Liver (tissue), 9 donors: ENCODE results near the gene ESPN. TPM values are rescaled to one million over a fixed set of nuclear protein-coding genes. Genes with fewer than 3 reads are reported as not detected.
A peak's percentile ranks its signal among the peaks of the same experiment; 100 is the strongest.

ENCODE experiments used
- DNase-seq: peaks from one replicate; pipeline ENCODE4 v3.0.0-alpha.2; 2017; ENCODE audit warnings: low spot score
- H3K27ac ChIP-seq, 2 donors: one replicate each; pipeline ENCODE4 v1.7.0; 2013; ENCODE audit warnings: inconsistent platforms in 2 of 2, low read length in 2 of 2, control low read depth in 1 of 2, low read depth in 1 of 2, mild to moderate bottlenecking in 1 of 2
- H3K27me3 ChIP-seq, 4 donors: one replicate each; pipeline versions ENCODE4 v1.6.1 to v1.7.0; 2013; ENCODE audit warnings: low read length in 3 of 4, inconsistent platforms in 1 of 4, mild to moderate bottlenecking in 1 of 4, moderate library complexity in 1 of 4; ENCODE audit not compliant: control insufficient read depth in 4 of 4, insufficient read depth in 4 of 4
- H3K36me3 ChIP-seq, 4 donors: one replicate each; pipeline versions ENCODE4 v1.6.1 to v1.7.0; 2013; ENCODE audit warnings: low read length in 3 of 4, mild to moderate bottlenecking in 3 of 4, low read depth in 1 of 4, moderate library complexity in 1 of 4; ENCODE audit not compliant: control insufficient read depth in 4 of 4, insufficient read depth in 3 of 4
- H3K4me1 ChIP-seq, 4 donors: one replicate each; pipeline versions ENCODE4 v1.6.1 to v1.7.0; 2013; ENCODE audit warnings: low read length in 3 of 4, mild to moderate bottlenecking in 3 of 4, moderate library complexity in 1 of 4; ENCODE audit not compliant: control insufficient read depth in 4 of 4, insufficient read depth in 4 of 4
- H3K4me3 ChIP-seq, 3 donors: one replicate each; pipeline versions ENCODE4 v1.6.1 to v1.7.0; 2013; ENCODE audit warnings: low read length in 3 of 3, control low read depth in 1 of 3, low read depth in 1 of 3, mild to moderate bottlenecking in 1 of 3
- H3K9ac ChIP-seq, 2 donors: one replicate each; pipeline ENCODE4 v1.7.0; 2013; ENCODE audit warnings: low read length in 2 of 2, mild to moderate bottlenecking in 2 of 2, moderate library complexity in 2 of 2, control low read depth in 1 of 2, low read depth in 1 of 2
- H3K9me3 ChIP-seq, 4 donors: one replicate each; pipeline versions ENCODE4 v1.6.1 to v1.7.0; 2013; ENCODE audit warnings: low read length in 3 of 4; ENCODE audit not compliant: control insufficient read depth in 4 of 4
- EGR1 ChIP-seq, 2 donors: IDR thresholded peaks; 2 replicates each; pipeline ENCODE4 v1.6.1; 2016 to 2018; ENCODE audit warnings: antibody characterized with exemption in 2 of 2, low read depth in 2 of 2
- FOXA2 ChIP-seq: IDR thresholded peaks from 2 replicates; pipeline ENCODE4 v1.6.1; 2016; ENCODE audit warnings: antibody characterized with exemption
- GABPA ChIP-seq, 2 donors: IDR thresholded peaks in 1 of 2; conservative IDR thresholded peaks in 1 of 2; 2 replicates each; pipeline ENCODE4 v1.6.1; 2016; ENCODE audit warnings: antibody characterized with exemption in 2 of 2, mild to moderate bottlenecking in 1 of 2, moderate library complexity in 1 of 2
- HNF4A ChIP-seq, 2 donors: conservative IDR thresholded peaks; 2 replicates each; pipeline ENCODE4 v1.6.1; 2016; ENCODE audit warnings: antibody characterized with exemption in 2 of 2, mild to moderate bottlenecking in 2 of 2
- HNF4G ChIP-seq: IDR thresholded peaks from 2 replicates; pipeline ENCODE4 v1.6.1; 2016; ENCODE audit warnings: antibody characterized with exemption
- JUND ChIP-seq, 2 donors: IDR thresholded peaks; 2 replicates each; pipeline ENCODE4 v1.6.1; 2016; ENCODE audit warnings: antibody characterized with exemption in 2 of 2
- NR2F2 ChIP-seq: IDR thresholded peaks from 2 replicates; pipeline ENCODE4 v1.6.1; 2016; ENCODE audit warnings: antibody characterized with exemption
- RAD21 ChIP-seq, 2 donors: IDR thresholded peaks; 2 replicates each; pipeline ENCODE4 v1.6.1; 2016; ENCODE audit warnings: antibody characterized with exemption in 2 of 2, mild to moderate bottlenecking in 2 of 2
- RXRA ChIP-seq, 2 donors: IDR thresholded peaks; 2 replicates each; pipeline ENCODE4 v1.6.1; 2017 to 2018; ENCODE audit warnings: antibody characterized with exemption in 2 of 2, mild to moderate bottlenecking in 1 of 2
- SP1 ChIP-seq: IDR thresholded peaks from 2 replicates; pipeline ENCODE4 v1.6.1; 2018; ENCODE audit warnings: antibody characterized with exemption, mild to moderate bottlenecking
- TAF1 ChIP-seq: conservative IDR thresholded peaks from 2 replicates; pipeline ENCODE4 v1.6.1; 2016; ENCODE audit warnings: antibody characterized with exemption, mild to moderate bottlenecking
- WGBS: extraction: QIAGEN DNeasy Blood & Tissue Kit; methylation state at CpG from one replicate; pipeline ENCODE4 v1.1.7; 2013; 5-methylcytosine and 5-hydroxymethylcytosine counted together
- polyA plus RNA-seq, 2 donors: library from polyadenylated mRNA; stranded (reverse) in 1 of 2; unstranded in 1 of 2; fragments of 200-250 nt in 1 of 2; fragments of >200 nt in 1 of 2; fragmentation: Nextera tagmentation in 1 of 2; extraction: Ambion mirVana in 1 of 2; gene quantifications; one replicate each; pipeline versions ENCODE4 v1.2.1 to v1.2.3, GENCODE V29; 2013 to 2015
- total RNA-seq, 2 donors: library from RNA; depleted of rRNA; stranded (reverse); fragments of >200 nt; gene quantifications; one replicate each; pipeline ENCODE4 v1.2.3, GENCODE V29; 2014
- TF ChIP-seq, protein P1 (sequence below): fragments of 150-350 bp; IDR thresholded peaks from 2 replicates; pipeline ENCODE4 v1.5.1; 2017; ENCODE audit warnings: improper control_type of control experiment, low read depth, low read length; ENCODE audit not compliant: missing input control
- TF ChIP-seq, protein P2 (sequence below): IDR thresholded peaks from 2 replicates; pipeline ENCODE4 v1.6.1; 2016; ENCODE audit warnings: antibody characterized with exemption, mild to moderate bottlenecking
- TF ChIP-seq, protein P3 (sequence below): IDR thresholded peaks from 2 replicates; pipeline ENCODE4 v1.6.1; 2016; ENCODE audit warnings: antibody characterized with exemption
- TF ChIP-seq, protein P4 (sequence below): IDR thresholded peaks from 2 replicates; pipeline ENCODE4 v1.6.1; 2016; ENCODE audit warnings: antibody characterized with exemption
- TF ChIP-seq, protein P5 (sequence below): IDR thresholded peaks from 2 replicates; pipeline ENCODE4 v1.6.1; 2016; ENCODE audit warnings: antibody characterized with exemption
- donor health status: healthy.
- donor health status: healthy.
- donor health status: healthy.
- donor health status: healthy.
- donor health status: healthy.

Gene ESPN
- total and polyA plus RNA-seq, 4 donors, result 61.5 to 103 (median 68.2) TPM

DNA sequence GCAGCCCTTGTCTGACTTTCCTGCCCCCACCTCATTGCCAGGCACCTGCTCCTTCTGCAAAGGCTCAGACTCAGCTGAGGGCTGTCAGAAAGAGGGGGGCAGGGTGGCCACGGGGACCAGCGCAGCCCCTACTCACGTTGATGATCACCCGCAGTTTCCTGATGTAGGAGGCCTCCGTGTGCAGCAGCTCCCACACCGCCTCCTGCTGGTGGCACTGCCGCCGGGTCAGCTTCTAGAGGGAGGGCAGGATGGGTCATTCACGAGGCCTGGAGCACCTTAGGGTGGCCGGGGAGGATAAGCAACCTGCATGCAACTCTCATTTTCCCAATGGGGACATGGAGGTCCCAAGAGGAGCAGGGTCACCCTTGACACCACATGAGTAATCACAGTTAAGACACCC lies 47.8 kb downstream of the ESPN start:
- Histone ChIP-seq H3K27me3 (no peaks in the 10 kb centered on the region), H3K27ac (peak overlapping the region; percentile 60 to 62), H3K4me3 (no peak overlapping the region), H3K9ac (peak overlapping the region in 1 of 2 donors; percentile 33), H3K9me3 (no peaks in the 10 kb centered on the region), H3K36me3 (no peaks in the 10 kb centered on the region), H3K4me1 (peaks cover 3 to 17% (median 10%) of the 10 kb centered on the region in 4 donors)
- no peak for TF ChIP-seq JUND (IDR thresholded peaks at IDR 0.05)
- TF ChIP-seq, protein P1, sequence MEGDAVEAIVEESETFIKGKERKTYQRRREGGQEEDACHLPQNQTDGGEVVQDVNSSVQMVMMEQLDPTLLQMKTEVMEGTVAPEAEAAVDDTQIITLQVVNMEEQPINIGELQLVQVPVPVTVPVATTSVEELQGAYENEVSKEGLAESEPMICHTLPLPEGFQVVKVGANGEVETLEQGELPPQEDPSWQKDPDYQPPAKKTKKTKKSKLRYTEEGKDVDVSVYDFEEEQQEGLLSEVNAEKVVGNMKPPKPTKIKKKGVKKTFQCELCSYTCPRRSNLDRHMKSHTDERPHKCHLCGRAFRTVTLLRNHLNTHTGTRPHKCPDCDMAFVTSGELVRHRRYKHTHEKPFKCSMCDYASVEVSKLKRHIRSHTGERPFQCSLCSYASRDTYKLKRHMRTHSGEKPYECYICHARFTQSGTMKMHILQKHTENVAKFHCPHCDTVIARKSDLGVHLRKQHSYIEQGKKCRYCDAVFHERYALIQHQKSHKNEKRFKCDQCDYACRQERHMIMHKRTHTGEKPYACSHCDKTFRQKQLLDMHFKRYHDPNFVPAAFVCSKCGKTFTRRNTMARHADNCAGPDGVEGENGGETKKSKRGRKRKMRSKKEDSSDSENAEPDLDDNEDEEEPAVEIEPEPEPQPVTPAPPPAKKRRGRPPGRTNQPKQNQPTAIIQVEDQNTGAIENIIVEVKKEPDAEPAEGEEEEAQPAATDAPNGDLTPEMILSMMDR, result no peak
- TF ChIP-seq, protein P2, sequence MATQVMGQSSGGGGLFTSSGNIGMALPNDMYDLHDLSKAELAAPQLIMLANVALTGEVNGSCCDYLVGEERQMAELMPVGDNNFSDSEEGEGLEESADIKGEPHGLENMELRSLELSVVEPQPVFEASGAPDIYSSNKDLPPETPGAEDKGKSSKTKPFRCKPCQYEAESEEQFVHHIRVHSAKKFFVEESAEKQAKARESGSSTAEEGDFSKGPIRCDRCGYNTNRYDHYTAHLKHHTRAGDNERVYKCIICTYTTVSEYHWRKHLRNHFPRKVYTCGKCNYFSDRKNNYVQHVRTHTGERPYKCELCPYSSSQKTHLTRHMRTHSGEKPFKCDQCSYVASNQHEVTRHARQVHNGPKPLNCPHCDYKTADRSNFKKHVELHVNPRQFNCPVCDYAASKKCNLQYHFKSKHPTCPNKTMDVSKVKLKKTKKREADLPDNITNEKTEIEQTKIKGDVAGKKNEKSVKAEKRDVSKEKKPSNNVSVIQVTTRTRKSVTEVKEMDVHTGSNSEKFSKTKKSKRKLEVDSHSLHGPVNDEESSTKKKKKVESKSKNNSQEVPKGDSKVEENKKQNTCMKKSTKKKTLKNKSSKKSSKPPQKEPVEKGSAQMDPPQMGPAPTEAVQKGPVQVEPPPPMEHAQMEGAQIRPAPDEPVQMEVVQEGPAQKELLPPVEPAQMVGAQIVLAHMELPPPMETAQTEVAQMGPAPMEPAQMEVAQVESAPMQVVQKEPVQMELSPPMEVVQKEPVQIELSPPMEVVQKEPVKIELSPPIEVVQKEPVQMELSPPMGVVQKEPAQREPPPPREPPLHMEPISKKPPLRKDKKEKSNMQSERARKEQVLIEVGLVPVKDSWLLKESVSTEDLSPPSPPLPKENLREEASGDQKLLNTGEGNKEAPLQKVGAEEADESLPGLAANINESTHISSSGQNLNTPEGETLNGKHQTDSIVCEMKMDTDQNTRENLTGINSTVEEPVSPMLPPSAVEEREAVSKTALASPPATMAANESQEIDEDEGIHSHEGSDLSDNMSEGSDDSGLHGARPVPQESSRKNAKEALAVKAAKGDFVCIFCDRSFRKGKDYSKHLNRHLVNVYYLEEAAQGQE, result no peak
- no peak for TF ChIP-seq SP1
- 79% methylated on average over 10 of the region's 10 CpGs for WGBS
- no peak for DNase-seq

DNA sequence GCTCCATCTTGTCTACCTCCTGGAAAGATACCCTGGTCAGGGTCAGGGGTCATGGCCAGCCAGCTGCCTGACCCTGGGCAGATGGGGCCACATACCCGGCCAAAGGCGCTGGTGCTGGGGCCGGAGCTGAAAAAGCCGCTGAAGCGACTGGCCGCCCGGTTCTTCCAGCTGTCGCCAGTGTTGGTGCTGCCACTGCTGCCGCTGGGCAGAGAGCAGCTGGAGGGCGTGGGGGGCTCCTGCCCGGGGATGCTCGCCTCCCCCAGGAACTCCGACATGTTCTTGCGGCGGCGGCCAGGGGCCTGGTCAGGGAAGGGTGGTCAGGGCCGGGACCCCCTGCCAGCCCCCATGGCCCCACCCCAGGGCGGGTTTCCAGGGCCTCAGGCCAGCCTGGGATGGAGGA lies 48.6 kb downstream of the ESPN start:
- no peaks in the 10 kb centered on the region for H3K27me3 ChIP-seq
- WGBS, result 92% methylated on average over 18 of the region's 18 CpGs
- no peak for DNase-seq
- H3K36me3 ChIP-seq, result no peaks in the 10 kb centered on the region
- TF ChIP-seq, protein P3, sequence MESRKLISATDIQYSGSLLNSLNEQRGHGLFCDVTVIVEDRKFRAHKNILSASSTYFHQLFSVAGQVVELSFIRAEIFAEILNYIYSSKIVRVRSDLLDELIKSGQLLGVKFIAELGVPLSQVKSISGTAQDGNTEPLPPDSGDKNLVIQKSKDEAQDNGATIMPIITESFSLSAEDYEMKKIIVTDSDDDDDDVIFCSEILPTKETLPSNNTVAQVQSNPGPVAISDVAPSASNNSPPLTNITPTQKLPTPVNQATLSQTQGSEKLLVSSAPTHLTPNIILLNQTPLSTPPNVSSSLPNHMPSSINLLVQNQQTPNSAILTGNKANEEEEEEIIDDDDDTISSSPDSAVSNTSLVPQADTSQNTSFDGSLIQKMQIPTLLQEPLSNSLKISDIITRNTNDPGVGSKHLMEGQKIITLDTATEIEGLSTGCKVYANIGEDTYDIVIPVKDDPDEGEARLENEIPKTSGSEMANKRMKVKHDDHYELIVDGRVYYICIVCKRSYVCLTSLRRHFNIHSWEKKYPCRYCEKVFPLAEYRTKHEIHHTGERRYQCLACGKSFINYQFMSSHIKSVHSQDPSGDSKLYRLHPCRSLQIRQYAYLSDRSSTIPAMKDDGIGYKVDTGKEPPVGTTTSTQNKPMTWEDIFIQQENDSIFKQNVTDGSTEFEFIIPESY, result no peak
- TF ChIP-seq TAF1, result no peak
- H3K4me3 ChIP-seq, result no peak overlapping the region
- H3K27ac ChIP-seq, result no peak overlapping the region
- H3K4me1 ChIP-seq, result peaks cover 3 to 17% (median 10%) of the 10 kb centered on the region in 4 donors
- H3K9ac ChIP-seq, result no peak overlapping the region
- no peaks in the 10 kb centered on the region for H3K9me3 ChIP-seq

DNA sequence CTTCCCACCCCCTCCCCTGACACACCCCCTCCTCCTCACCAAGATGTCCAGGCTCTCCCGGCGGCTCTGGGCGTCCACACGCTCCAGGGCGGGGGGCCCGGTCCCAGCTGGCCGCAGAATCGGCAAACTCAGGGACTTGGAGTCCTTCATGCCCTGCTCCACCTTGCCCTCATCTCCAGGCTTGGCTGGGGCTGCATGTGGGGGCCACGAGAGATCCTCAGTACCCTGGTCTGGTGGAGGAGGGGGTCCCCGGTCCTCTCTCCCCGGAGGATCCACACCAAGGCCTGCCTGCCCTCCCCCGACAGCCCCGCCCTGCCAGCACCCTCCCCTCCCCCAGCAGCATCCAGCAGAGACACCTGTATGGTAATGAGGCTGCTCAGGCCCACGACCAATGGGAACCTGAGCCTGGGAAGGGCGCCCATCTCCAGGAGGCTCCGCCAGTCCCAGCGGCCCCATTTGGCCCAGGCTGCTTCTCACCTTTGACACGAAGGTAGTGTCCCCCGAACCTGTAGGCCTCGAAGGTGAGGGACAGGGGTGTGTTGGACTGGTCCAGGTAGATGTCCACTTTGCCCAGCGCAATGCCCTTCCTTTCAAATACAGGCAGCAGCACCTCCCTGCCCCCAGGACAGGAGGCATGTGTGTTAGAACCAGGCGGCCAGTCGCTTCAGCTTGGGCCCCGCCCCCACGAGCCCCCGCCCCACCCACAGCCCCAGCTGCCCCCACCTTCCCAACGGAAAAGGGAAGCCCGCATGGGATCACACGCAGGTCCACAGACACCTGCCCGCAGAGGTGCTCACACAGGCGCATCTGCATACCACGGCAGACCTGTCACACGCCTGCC lies 49.6 kb downstream of the ESPN start:
- Histone ChIP-seq H3K36me3 (no peaks in the 10 kb centered on the region), H3K4me1 (peaks cover 3 to 17% (median 10%) of the 10 kb centered on the region in 4 donors), H3K9ac (no peak overlapping the region), H3K9me3 (no peaks in the 10 kb centered on the region), H3K27ac (no peak overlapping the region), H3K4me3 (no peak overlapping the region), H3K27me3 (no peaks in the 10 kb centered on the region)
- no peak for DNase-seq
- TF ChIP-seq, protein P4, sequence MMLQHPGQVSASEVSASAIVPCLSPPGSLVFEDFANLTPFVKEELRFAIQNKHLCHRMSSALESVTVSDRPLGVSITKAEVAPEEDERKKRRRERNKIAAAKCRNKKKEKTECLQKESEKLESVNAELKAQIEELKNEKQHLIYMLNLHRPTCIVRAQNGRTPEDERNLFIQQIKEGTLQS, result no peak
- TF ChIP-seq EGR1 (IDR thresholded peaks at IDR 0.05; ENCODE audit: low read depth in 2 of 2) (no peak), GABPA (IDR thresholded peaks at IDR 0.05 in 1 of 2, conservative IDR thresholded peaks at IDR 0.05 in 1 of 2) (no peak), RXRA (IDR thresholded peaks at IDR 0.05) (no peak), NR2F2 (no peak), HNF4G (no peak), RAD21 (IDR thresholded peaks at IDR 0.05) (no peak), HNF4A (conservative IDR thresholded peaks at IDR 0.05) (no peak), FOXA2 (no peak), SP1 (no peak)
- TF ChIP-seq, protein P3, result no peak
- TF ChIP-seq, protein P5, sequence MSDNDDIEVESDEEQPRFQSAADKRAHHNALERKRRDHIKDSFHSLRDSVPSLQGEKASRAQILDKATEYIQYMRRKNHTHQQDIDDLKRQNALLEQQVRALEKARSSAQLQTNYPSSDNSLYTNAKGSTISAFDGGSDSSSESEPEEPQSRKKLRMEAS, result no peak
- WGBS, result 77% methylated on average over 33 of the region's 33 CpGs
